CD4-positive, alpha-beta memory T cell (primary cell): Measurements from ENCODE around the gene OVAAL. TPM values are rescaled to one million over a fixed set of nuclear protein-coding genes. Genes with fewer than 3 reads are reported as not detected.

Source experiments
- CTCF ChIA-PET: fragments of 350-600 bp; sonication (Branson Sonifier 250); formaldehyde crosslinking; loops from one replicate; lab custom pipeline; 2021; ENCODE audit warnings: inconsistent platforms; ENCODE audit not compliant: partially characterized antibody; lab: Charles Lee
- POLR2A ChIA-PET: fragments of 350-600 bp; sonication (Branson Sonifier 250); formaldehyde crosslinking; loops from one replicate; lab custom pipeline; 2021; ENCODE audit not compliant: partially characterized antibody; lab: Charles Lee
- DNase-seq, 5 donors: peaks; one replicate each; pipeline versions ENCODE4 v3.0.0 to v3.0.0-alpha.2; 2020 to 2022; ENCODE audit warnings: mixed read lengths in 1 of 5
- H3K27ac ChIP-seq: one replicate; pipeline ENCODE4 v1.7.0; 2013; ENCODE audit warnings: low read depth, low read length
- H3K27me3 ChIP-seq: 2 replicates; pipeline ENCODE4 v1.7.0; 2013; ENCODE audit warnings: mild to moderate bottlenecking, low read length, moderate library complexity; ENCODE audit not compliant: insufficient read depth
- H3K36me3 ChIP-seq: 2 replicates; pipeline ENCODE4 v1.7.0; 2013; ENCODE audit warnings: mild to moderate bottlenecking, low read length, moderate library complexity; ENCODE audit not compliant: insufficient read depth
- H3K4me1 ChIP-seq: 2 replicates; pipeline ENCODE4 v1.7.0; 2013; ENCODE audit warnings: mild to moderate bottlenecking, low read length, moderate library complexity; ENCODE audit not compliant: insufficient read depth
- H3K4me3 ChIP-seq, 2 donors: one replicate each; pipeline ENCODE4 v1.7.0; 2013; ENCODE audit warnings: low read length in 2 of 2, mild to moderate bottlenecking in 1 of 2
- H3K9me3 ChIP-seq, 2 donors: one replicate each; pipeline ENCODE4 v1.7.0; 2013; ENCODE audit warnings: low read length in 2 of 2, control low read depth in 1 of 2; ENCODE audit not compliant: control insufficient read depth in 1 of 2
- H3K27ac Mint-ChIP-seq, 7 donors: one replicate each; pipeline ENCODE4 v1.8.0; 2020 to 2021; ENCODE audit warnings: mixed read lengths in 7 of 7, mild to moderate bottlenecking in 6 of 7, inconsistent platforms in 3 of 7, moderate library complexity in 3 of 7
- H3K27me3 Mint-ChIP-seq, 2 donors: one replicate each; pipeline ENCODE4 v1.8.0; 2020 to 2021; ENCODE audit warnings: mixed read lengths in 2 of 2
- H3K36me3 Mint-ChIP-seq, 2 donors: one replicate each; pipeline ENCODE4 v1.8.0; 2020 to 2021; ENCODE audit warnings: mixed read lengths in 2 of 2, inconsistent platforms in 1 of 2, mild to moderate bottlenecking in 1 of 2
- H3K4me1 Mint-ChIP-seq, 4 donors: one replicate each; pipeline ENCODE4 v1.8.0; 2020 to 2021; ENCODE audit warnings: mixed read lengths in 4 of 4, mild to moderate bottlenecking in 1 of 4
- H3K4me3 Mint-ChIP-seq, 8 donors: one replicate each; pipeline ENCODE4 v1.8.0; 2020 to 2021; ENCODE audit warnings: mixed read lengths in 8 of 8, mild to moderate bottlenecking in 7 of 8, moderate library complexity in 6 of 8, inconsistent platforms in 3 of 8
- H3K9me3 Mint-ChIP-seq, 8 donors: one replicate each; pipeline ENCODE4 v1.8.0; 2020 to 2021; ENCODE audit warnings: mixed read lengths in 8 of 8, mild to moderate bottlenecking in 5 of 8, inconsistent platforms in 3 of 8, moderate library complexity in 1 of 8
- intact Hi-C: fragments of 100-400 bp; cut with micrococcal nuclease; formaldehyde crosslinking; loops from one replicate; pipeline ENCODE4 v1.15.1; 2023
- polyA plus RNA-seq, 2 donors: library from polyadenylated mRNA; unstranded; fragments of 300-500 nt; fragmentation: Illumina TruSeq; gene quantifications; one replicate each; pipeline ENCODE4 v1.2.3, GENCODE V29; 2021
- total RNA-seq, 2 experiments: library from RNA; stranded (reverse); gene quantifications; one replicate each; pipeline ENCODE4 v1.2.3, GENCODE V29; 2021

Gene OVAAL
- total and polyA plus RNA-seq, 4 experiments from 2014 or later, result not detected

- Histone ChIP-seq H3K4me1 (no peaks in the 10 kb centered on the region), H3K36me3 (no peaks in the 10 kb centered on the region), H3K27ac (no peak overlapping the region), H3K4me3 (no peak overlapping the region), H3K9me3 (no peaks in the 10 kb centered on the region), H3K27me3 (no peaks in the 10 kb centered on the region)
- H3K9me3 Mint-ChIP-seq, result no peaks in the 10 kb centered on the region
- H3K27me3 Mint-ChIP-seq, result peaks cover 10 to 14% of the 10 kb centered on the region in 2 donors
- DNase-seq, result no peak
- peak overlapping the region in 1 of 7 donors; percentile 48 for H3K27ac Mint-ChIP-seq
- no peaks in the 10 kb centered on the region for H3K36me3 Mint-ChIP-seq
- POLR2A ChIA-PET, result no interaction called here
- intact Hi-C loops, result no loop called here
- CTCF ChIA-PET, result no interaction called here
- no peak overlapping the region for H3K4me3 Mint-ChIP-seq
- H3K4me1 Mint-ChIP-seq, result no peaks in the 10 kb centered on the region
These were observed 2.3 kb downstream of the OVAAL start for GRCh38 chr1:180560868-180561600.

- intact Hi-C loops, result no loop called here
These were observed 3.9 kb downstream of the OVAAL start for GRCh38 chr1:180562640-180563025.

GRCh38 chr1:180563026-180563827 is 4.5 kb downstream of the OVAAL start:
- Mint-ChIP-seq H3K4me1 (no peaks in the 10 kb centered on the region), H3K27ac (no peak overlapping the region), H3K9me3 (no peaks in the 10 kb centered on the region), H3K4me3 (no peak overlapping the region), H3K36me3 (no peaks in the 10 kb centered on the region), H3K27me3 (peaks cover 4 to 12% of the 10 kb centered on the region in 2 donors)
- intact Hi-C loops, result no loop called here
- no peaks in the 10 kb centered on the region for H3K4me1 ChIP-seq
- no peak overlapping the region for H3K27ac ChIP-seq
- no peaks in the 10 kb centered on the region for H3K36me3 ChIP-seq
- CTCF ChIA-PET, result interaction anchor here (0.5 kb wide), 1 partner anchor 25 kb away, joined by 3 read pairs; no protein-coding TSS in a partner anchor
- no peaks in the 10 kb centered on the region for H3K27me3 ChIP-seq
- no peaks in the 10 kb centered on the region for H3K9me3 ChIP-seq
- no peak overlapping the region for H3K4me3 ChIP-seq
- DNase-seq, result no peak
- POLR2A ChIA-PET, result no interaction called here

More at GRCh38 chr1:180562640-180563025, 3.9 kb downstream of the OVAAL start:
- Histone ChIP-seq H3K36me3 (no peaks in the 10 kb centered on the region), H3K27me3 (no peaks in the 10 kb centered on the region), H3K9me3 (no peaks in the 10 kb centered on the region), H3K4me1 (no peaks in the 10 kb centered on the region), H3K4me3 (no peak overlapping the region), H3K27ac (no peak overlapping the region)
- Mint-ChIP-seq H3K36me3 (no peaks in the 10 kb centered on the region), H3K4me3 (no peak overlapping the region), H3K27ac (no peak overlapping the region), H3K4me1 (no peaks in the 10 kb centered on the region), H3K27me3 (peaks cover 6 to 12% of the 10 kb centered on the region in 2 donors), H3K9me3 (no peaks in the 10 kb centered on the region)
- no peak for DNase-seq
- CTCF ChIA-PET, result no interaction called here
- POLR2A ChIA-PET, result no interaction called here

GRCh38 chr1:180565121-180565871 is 6.5 kb downstream of the OVAAL start:
- no peak overlapping the region for H3K27ac Mint-ChIP-seq
- Histone ChIP-seq H3K4me1 (no peaks in the 10 kb centered on the region), H3K9me3 (no peaks in the 10 kb centered on the region), H3K27me3 (no peaks in the 10 kb centered on the region), H3K36me3 (no peaks in the 10 kb centered on the region), H3K27ac (no peak overlapping the region), H3K4me3 (no peak overlapping the region)
- H3K4me1 Mint-ChIP-seq, result no peaks in the 10 kb centered on the region
- DNase-seq, result no peak
- no peak overlapping the region for H3K4me3 Mint-ChIP-seq
- peaks cover under 1 to 3% of the 10 kb centered on the region in 2 donors for H3K27me3 Mint-ChIP-seq
- no peaks in the 10 kb centered on the region for H3K36me3 Mint-ChIP-seq
- intact Hi-C loops, result no loop called here
- CTCF ChIA-PET, result no interaction called here
- no peaks in the 10 kb centered on the region for H3K9me3 Mint-ChIP-seq
- POLR2A ChIA-PET, result no interaction called here

GRCh38 chr1:180566026-180566425 is 7.3 kb downstream of the OVAAL start:
- H3K9me3 ChIP-seq, result no peaks in the 10 kb centered on the region
- CTCF ChIA-PET, result interaction anchor here (0.6 kb wide), 1 partner anchor 402 kb away, joined by 3 read pairs; no protein-coding TSS in a partner anchor
- no peaks in the 10 kb centered on the region for H3K27me3 ChIP-seq
- H3K36me3 ChIP-seq, result no peaks in the 10 kb centered on the region
- intact Hi-C loops, result no loop called here
- POLR2A ChIA-PET, result no interaction called here
- Mint-ChIP-seq H3K36me3 (no peaks in the 10 kb centered on the region), H3K27me3 (peaks cover 0 to 3% of the 10 kb centered on the region in 2 donors), H3K27ac (no peak overlapping the region), H3K4me1 (no peaks in the 10 kb centered on the region), H3K9me3 (no peaks in the 10 kb centered on the region), H3K4me3 (no peak overlapping the region)
- H3K27ac ChIP-seq, result no peak overlapping the region
- no peaks in the 10 kb centered on the region for H3K4me1 ChIP-seq
- no peak for DNase-seq
- H3K4me3 ChIP-seq, result no peak overlapping the region

GRCh38 chr1:180566495-180566894 is 7.7 kb downstream of the OVAAL start:
- POLR2A ChIA-PET, result no interaction called here
- no peak for DNase-seq
- H3K36me3 ChIP-seq, result no peaks in the 10 kb centered on the region
- intact Hi-C loops, result no loop called here
- Mint-ChIP-seq H3K36me3 (no peaks in the 10 kb centered on the region), H3K27me3 (peaks cover 0 to 3% of the 10 kb centered on the region in 2 donors), H3K4me3 (no peak overlapping the region), H3K9me3 (no peaks in the 10 kb centered on the region), H3K27ac (no peak overlapping the region), H3K4me1 (no peaks in the 10 kb centered on the region)
- no peaks in the 10 kb centered on the region for H3K9me3 ChIP-seq
- H3K27ac ChIP-seq, result no peak overlapping the region
- no peaks in the 10 kb centered on the region for H3K27me3 ChIP-seq
- no peak overlapping the region for H3K4me3 ChIP-seq
- no peaks in the 10 kb centered on the region for H3K4me1 ChIP-seq
- CTCF ChIA-PET, result interaction anchor here (0.6 kb wide), 1 partner anchor 402 kb away, joined by 3 read pairs; no protein-coding TSS in a partner anchor

GRCh38 chr1:180567654-180568053 is 8.9 kb downstream of the OVAAL start:
- intact Hi-C loops, result no loop called here
- POLR2A ChIA-PET, result no interaction called here
- H3K9me3 Mint-ChIP-seq, result peaks cover 0 to 3% (median 0%) of the 10 kb centered on the region in 8 donors

More at GRCh38 chr1:180567654-180568053, 8.9 kb downstream of the OVAAL start:
- Histone ChIP-seq H3K27me3 (no peaks in the 10 kb centered on the region), H3K4me1 (no peaks in the 10 kb centered on the region), H3K36me3 (no peaks in the 10 kb centered on the region), H3K27ac (no peak overlapping the region), H3K9me3 (no peaks in the 10 kb centered on the region), H3K4me3 (no peak overlapping the region)
- Mint-ChIP-seq H3K36me3 (no peaks in the 10 kb centered on the region), H3K27me3 (peaks cover 4 to 9% of the 10 kb centered on the region in 2 donors), H3K27ac (no peak overlapping the region), H3K4me1 (peaks cover 3 to 5% (median 4%) of the 10 kb centered on the region in 4 donors), H3K4me3 (no peak overlapping the region)
- CTCF ChIA-PET, result interaction anchor here (0.6 kb wide), 1 partner anchor 422 kb away, joined by 3 read pairs; no protein-coding TSS in a partner anchor
- no peak for DNase-seq
